ENCODE measurements around the gene ARHGAP22.

GRCh38 chr10:48460182-48460581, 144.7 kb downstream of the ARHGAP22 start:
- no peak for TF ChIP-seq EP300 (IDR thresholded peaks at IDR 0.05)
- TF ChIP-seq, protein P1, sequence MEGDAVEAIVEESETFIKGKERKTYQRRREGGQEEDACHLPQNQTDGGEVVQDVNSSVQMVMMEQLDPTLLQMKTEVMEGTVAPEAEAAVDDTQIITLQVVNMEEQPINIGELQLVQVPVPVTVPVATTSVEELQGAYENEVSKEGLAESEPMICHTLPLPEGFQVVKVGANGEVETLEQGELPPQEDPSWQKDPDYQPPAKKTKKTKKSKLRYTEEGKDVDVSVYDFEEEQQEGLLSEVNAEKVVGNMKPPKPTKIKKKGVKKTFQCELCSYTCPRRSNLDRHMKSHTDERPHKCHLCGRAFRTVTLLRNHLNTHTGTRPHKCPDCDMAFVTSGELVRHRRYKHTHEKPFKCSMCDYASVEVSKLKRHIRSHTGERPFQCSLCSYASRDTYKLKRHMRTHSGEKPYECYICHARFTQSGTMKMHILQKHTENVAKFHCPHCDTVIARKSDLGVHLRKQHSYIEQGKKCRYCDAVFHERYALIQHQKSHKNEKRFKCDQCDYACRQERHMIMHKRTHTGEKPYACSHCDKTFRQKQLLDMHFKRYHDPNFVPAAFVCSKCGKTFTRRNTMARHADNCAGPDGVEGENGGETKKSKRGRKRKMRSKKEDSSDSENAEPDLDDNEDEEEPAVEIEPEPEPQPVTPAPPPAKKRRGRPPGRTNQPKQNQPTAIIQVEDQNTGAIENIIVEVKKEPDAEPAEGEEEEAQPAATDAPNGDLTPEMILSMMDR (IDR thresholded peaks at IDR 0.05), result no peak
- no peak for TF ChIP-seq POLR2A (IDR thresholded peaks at IDR 0.05; ENCODE audit: low read depth)
